ENCODE data around the gene TM9SF4.

Gene TM9SF4

GRCh38 chr20:32208499-32209154 is 99.1 kb downstream of the TM9SF4 start:
- DNase-seq: no peak

- no peak for DNase-seq
Measured at GRCh38 chr20:32209850-32210605, 100.5 kb downstream of the TM9SF4 start.

- DNase-seq: no peak
Measured at GRCh38 chr20:32213870-32214269, 104.4 kb downstream of the TM9SF4 start.

GRCh38 chr20:32215147-32215546 is 105.6 kb downstream of the TM9SF4 start:
- no peak for DNase-seq

GRCh38 chr20:32215729-32216128 is 106.2 kb downstream of the TM9SF4 start:
- no peak for DNase-seq

- DNase-seq: no peak
Measured at GRCh38 chr20:32216179-32217142, 106.9 kb downstream of the TM9SF4 start.
